ENCODE data around the gene NFYA. TPM values are rescaled to one million over a fixed set of nuclear protein-coding genes. Genes with fewer than 3 reads are reported as not detected.

The NFYA gene
- total RNA-seq, 1 experiment from 2014 or later = 34.7 TPM

DNA sequence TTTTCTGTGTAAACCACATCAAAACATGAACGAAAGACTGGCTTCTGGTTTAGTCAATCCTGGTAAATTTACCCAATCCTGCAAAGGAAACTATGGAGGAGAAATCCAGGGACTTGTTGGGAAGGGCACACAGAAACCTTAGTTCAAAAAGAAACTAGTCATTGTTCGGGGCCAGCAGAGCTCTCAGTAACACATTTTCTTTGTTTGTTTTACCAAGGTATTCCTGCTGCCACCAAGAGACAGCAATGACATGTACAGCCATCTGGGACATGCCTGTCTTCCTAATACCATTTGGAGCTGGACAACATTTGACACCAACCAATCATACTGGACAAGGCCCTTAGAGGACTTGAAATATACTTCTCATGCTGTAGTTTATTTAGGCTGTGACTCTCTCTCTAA lies 8.9 kb upstream of the NFYA start:
- ATAC-seq (no peak), DNase-seq (ENCODE audit: low read depth, low spot score) (no peak)
- Histone ChIP-seq H3K36me3 (ENCODE audit: control insufficient read depth, insufficient read depth, low read length) (peaks cover 7% of the 10 kb centered on the region; the same call in 1 of the 2 replicates), H3K27ac (ENCODE audit: low read length) (no peak overlapping the region), H3K4me3 (ENCODE audit: low read depth in 2 of 2, low read length in 2 of 2) (no peak overlapping the region), H3K27me3 (ENCODE audit: control insufficient read depth, insufficient read depth, low read length) (no peaks in the 10 kb centered on the region), H3K4me1 (ENCODE audit: control insufficient read depth, insufficient read depth, low read length) (0 out of 2 replicates have a peak, but pooled peaks cover 8% of the 10 kb centered on the region), H3K9me3 (ENCODE audit: control insufficient read depth, insufficient read depth, low read depth, low read length) (no peaks in the 10 kb centered on the region)
- ChIA-PET POLR2A (interaction anchor here (1.0 kb wide), 1 partner anchor 11 kb away, joined by 10 read pairs; no protein-coding TSS in a partner anchor), CTCF (no interaction called here)
- BruUV-seq (replicated peaks) = no TSS peak
- in situ Hi-C loops (cut with HindIII; ENCODE audit: low pct_unique_long_range_greater_than_20kb, low sequenced_read_pairs) (no loop called here), intact Hi-C loops (cut with micrococcal nuclease; ENCODE audit: unreplicated experiment) (no loop called here)
- TF ChIP-seq POLR2AphosphoS5 (IDR thresholded peaks at IDR 0.05; ENCODE audit: low read depth, low read length) (no peak), SIN3A (IDR thresholded peaks at IDR 0.05; ENCODE audit: borderline replicate concordance, insufficient read depth, low read depth, low read length) (no peak), REST (IDR thresholded peaks at IDR 0.05; ENCODE audit: insufficient read depth in 1 of 2, low read depth in 2 of 2, low read length in 1 of 2) (no peak)
- TF ChIP-seq, protein P1, sequence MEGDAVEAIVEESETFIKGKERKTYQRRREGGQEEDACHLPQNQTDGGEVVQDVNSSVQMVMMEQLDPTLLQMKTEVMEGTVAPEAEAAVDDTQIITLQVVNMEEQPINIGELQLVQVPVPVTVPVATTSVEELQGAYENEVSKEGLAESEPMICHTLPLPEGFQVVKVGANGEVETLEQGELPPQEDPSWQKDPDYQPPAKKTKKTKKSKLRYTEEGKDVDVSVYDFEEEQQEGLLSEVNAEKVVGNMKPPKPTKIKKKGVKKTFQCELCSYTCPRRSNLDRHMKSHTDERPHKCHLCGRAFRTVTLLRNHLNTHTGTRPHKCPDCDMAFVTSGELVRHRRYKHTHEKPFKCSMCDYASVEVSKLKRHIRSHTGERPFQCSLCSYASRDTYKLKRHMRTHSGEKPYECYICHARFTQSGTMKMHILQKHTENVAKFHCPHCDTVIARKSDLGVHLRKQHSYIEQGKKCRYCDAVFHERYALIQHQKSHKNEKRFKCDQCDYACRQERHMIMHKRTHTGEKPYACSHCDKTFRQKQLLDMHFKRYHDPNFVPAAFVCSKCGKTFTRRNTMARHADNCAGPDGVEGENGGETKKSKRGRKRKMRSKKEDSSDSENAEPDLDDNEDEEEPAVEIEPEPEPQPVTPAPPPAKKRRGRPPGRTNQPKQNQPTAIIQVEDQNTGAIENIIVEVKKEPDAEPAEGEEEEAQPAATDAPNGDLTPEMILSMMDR (IDR thresholded peaks at IDR 0.05) = no peak

- ChIA-PET POLR2A (no interaction called here), CTCF (interaction anchor here (0.6 kb wide), 1 partner anchor 65 kb away, joined by 15 read pairs; no protein-coding TSS in a partner anchor)
- intact Hi-C loops (cut with micrococcal nuclease; ENCODE audit: unreplicated experiment) = no loop called here
- DNase-seq (ENCODE audit: low read depth, low spot score) (no peak), ATAC-seq (no peak)
- BruUV-seq (replicated peaks) = no TSS peak
- TF ChIP-seq, protein P1 (IDR thresholded peaks at IDR 0.05) = no peak
- no peak for TF ChIP-seq SIN3A (IDR thresholded peaks at IDR 0.05; ENCODE audit: borderline replicate concordance, insufficient read depth, low read depth, low read length)
- TF ChIP-seq REST (IDR thresholded peaks at IDR 0.05; ENCODE audit: insufficient read depth in 1 of 2, low read depth in 2 of 2, low read length in 1 of 2) = no peak
- no peak for TF ChIP-seq TCF7L2 (IDR thresholded peaks at IDR 0.05; ENCODE audit: low read depth, low read length)
- TF ChIP-seq POLR2AphosphoS5 (IDR thresholded peaks at IDR 0.05; ENCODE audit: low read depth, low read length) = no peak
- in situ Hi-C loops (cut with HindIII; ENCODE audit: low pct_unique_long_range_greater_than_20kb, low sequenced_read_pairs) = no loop called here
- Histone ChIP-seq H3K4me1 (ENCODE audit: control insufficient read depth, insufficient read depth, low read length) (0 out of 2 replicates have a peak, but pooled peaks cover 8% of the 10 kb centered on the region), H3K4me3 (ENCODE audit: low read depth in 2 of 2, low read length in 2 of 2) (no peak overlapping the region), H3K27ac (ENCODE audit: low read length) (no peak overlapping the region), H3K9me3 (ENCODE audit: control insufficient read depth, insufficient read depth, low read depth, low read length) (no peaks in the 10 kb centered on the region), H3K36me3 (ENCODE audit: control insufficient read depth, insufficient read depth, low read length) (peaks cover 7% of the 10 kb centered on the region; the same call in 1 of the 2 replicates), H3K27me3 (ENCODE audit: control insufficient read depth, insufficient read depth, low read length) (no peaks in the 10 kb centered on the region)
Observed at GRCh38 chr6:41064841-41065240, 7.9 kb upstream of the NFYA start.

Data from Panc1 (cell line).